ENCODE results near the gene RBM4.

The RBM4 gene

GRCh38 chr11:66659763-66660162 is 21.3 kb downstream of the RBM4 start:
- no peak for DNase-seq

- no peak for DNase-seq
Measured at GRCh38 chr11:66663741-66664296, 25.3 kb downstream of the RBM4 start.

GRCh38 chr11:66665369-66665768 is 26.9 kb downstream of the RBM4 start:
- DNase-seq: no peak

- no peak for DNase-seq
Measured at GRCh38 chr11:66670816-66671215, 32.3 kb downstream of the RBM4 start.

- DNase-seq: no peak
Measured at GRCh38 chr11:66674964-66675602, 36.6 kb downstream of the RBM4 start.

GRCh38 chr11:66676282-66676919 is 37.9 kb downstream of the RBM4 start:
- DNase-seq: no peak

- no peak for DNase-seq
Measured at GRCh38 chr11:66676931-66677598, 38.6 kb downstream of the RBM4 start.

- DNase-seq: peak; percentile 98
Measured at GRCh38 chr11:66677599-66678375, 39.3 kb downstream of the RBM4 start, which contains the start of gene RBM4B. RBM4B (minus strand) TSS chr11:66677887; CDS start chr11:66677079, 808 bp downstream.

GRCh38 chr11:66680966-66681645 is 42.6 kb downstream of the RBM4 start:
- DNase-seq: no peak

- DNase-seq: no peak
Measured at GRCh38 chr11:66683877-66684276, 45.4 kb downstream of the RBM4 start.

GRCh38 chr11:66684635-66685034 is 46.1 kb downstream of the RBM4 start:
- no peak for DNase-seq

- DNase-seq: no peak
Measured at GRCh38 chr11:66685276-66686099, 47.0 kb downstream of the RBM4 start.

GRCh38 chr11:66686100-66686785 is 47.7 kb downstream of the RBM4 start:
- DNase-seq: no peak

- no peak for DNase-seq
Measured at GRCh38 chr11:66686801-66687750, 48.6 kb downstream of the RBM4 start.

- no peak for DNase-seq
Measured at GRCh38 chr11:66687831-66688281, 49.4 kb downstream of the RBM4 start.

GRCh38 chr11:66688561-66689534 is 50.3 kb downstream of the RBM4 start:
- DNase-seq: no peak

- no peak for DNase-seq
Measured at GRCh38 chr11:66689661-66690590, 51.4 kb downstream of the RBM4 start.

All from CD4-positive, alpha-beta T cell treated with Interleukin-10 for 1 hour (primary cell).